WERI-Rb-1 (cell line): ENCODE results near the gene HDAC4.
"Not testable (repeated sequence)": the region's sequence is repeated elsewhere in the genome, so short reads cannot be mapped to it uniquely, and the experiment has no call there.

ENCODE experiments used
- DNase-seq: peaks from one replicate; pipeline ENCODE4 v3.0.0-alpha.2; 2020
- H3K27ac ChIP-seq: fragments of 250-450 bp; sonication (Bioruptor Pico); 2 replicates; pipeline ENCODE4 v1.5.1; 2020; ENCODE audit warnings: mild to moderate bottlenecking, moderate library complexity
- H3K27me3 ChIP-seq: fragments of 250-450 bp; sonication (Bioruptor Pico); 2 replicates; pipeline ENCODE4 v1.5.1; 2021; ENCODE audit warnings: mild to moderate bottlenecking, low read depth, moderate library complexity; ENCODE audit not compliant: insufficient read depth, severe bottlenecking
- H3K36me3 ChIP-seq: fragments of 250-450 bp; sonication (Bioruptor Pico); 2 replicates; pipeline ENCODE4 v1.5.1; 2020; ENCODE audit warnings: mild to moderate bottlenecking, moderate library complexity
- H3K4me3 ChIP-seq: 2 replicates; pipeline ENCODE4 v1.5.1; 2011; ENCODE audit warnings: low read depth, mild to moderate bottlenecking, control low read depth, low read length
- H3K9me3 ChIP-seq: fragments of 250-450 bp; sonication (Bioruptor Pico); 2 replicates; pipeline ENCODE4 v1.5.1; 2021; ENCODE audit warnings: mild to moderate bottlenecking, moderate library complexity; ENCODE audit not compliant: severe bottlenecking
- CTCF ChIP-seq: IDR thresholded peaks from 2 replicates; pipeline ENCODE4 v1.5.1; 2011; ENCODE audit warnings: low read depth, mild to moderate bottlenecking, control low read depth, inconsistent platforms, low read length

The HDAC4 gene

GRCh38 chr2:239400596-239401066 lies at the start of gene HDAC4:
HDAC4 (minus strand) TSS chr2:239401020; CDS start chr2:239352699, 48,321 bp downstream.
- H3K4me3 ChIP-seq: peak within 1 kb of the TSS; percentile 77
- peak within 1 kb of the TSS; percentile 100 for H3K27ac ChIP-seq
- H3K27me3 ChIP-seq: peaks cover 16% of the 10 kb centered on the region
- no peak for DNase-seq
- no peak for TF ChIP-seq CTCF
- no peaks in the 10 kb centered on the region for H3K36me3 ChIP-seq
- H3K9me3 ChIP-seq: peaks cover 3% of the 10 kb centered on the region

GRCh38 chr2:239449468-239449867 lies 48.6 kb upstream of the HDAC4 start:
- H3K36me3 ChIP-seq, DNase-seq, H3K27ac ChIP-seq, H3K4me3 ChIP-seq: not testable (repeated sequence)
- Histone ChIP-seq H3K27me3 (peaks cover 54% of the 10 kb centered on the region), H3K9me3 (peaks cover 17% of the 10 kb centered on the region)

- DNase-seq: no peak
- H3K36me3 ChIP-seq: no peaks in the 10 kb centered on the region
- H3K4me3 ChIP-seq: no peak overlapping the region
- no peak for TF ChIP-seq CTCF
- peaks cover 7% of the 10 kb centered on the region for H3K9me3 ChIP-seq
- peaks cover 72% of the 10 kb centered on the region for H3K27me3 ChIP-seq
- H3K27ac ChIP-seq: no peak overlapping the region
Observed at GRCh38 chr2:239445771-239446524, 45.1 kb upstream of the HDAC4 start.

GRCh38 chr2:239444626-239445577 lies 44.1 kb upstream of the HDAC4 start:
- TF ChIP-seq CTCF: no peak
- Histone ChIP-seq H3K4me3 (no peak overlapping the region), H3K27ac (no peak overlapping the region), H3K27me3 (peaks cover 78% of the 10 kb centered on the region), H3K9me3 (peaks cover 5% of the 10 kb centered on the region), H3K36me3 (no peaks in the 10 kb centered on the region)
- no peak for DNase-seq

- Histone ChIP-seq H3K36me3 (no peaks in the 10 kb centered on the region), H3K27ac (no peak overlapping the region), H3K9me3 (peaks cover 5% of the 10 kb centered on the region), H3K27me3 (peaks cover 88% of the 10 kb centered on the region), H3K4me3 (no peak overlapping the region)
- no peak for DNase-seq
- no peak for TF ChIP-seq CTCF
Observed at GRCh38 chr2:239443666-239444567, 43.1 kb upstream of the HDAC4 start.
